Thoracic aorta (tissue), 2 donors: Measurements from ENCODE around the gene LCK. TPM values are rescaled to one million over a fixed set of nuclear protein-coding genes. Genes with fewer than 3 reads are reported as not detected.

ENCODE experiments used
- ATAC-seq: fragments of 150-250 bp; one replicate; pipeline ENCODE4 v1.8.0; 2017; ENCODE audit warnings: low read depth; ENCODE audit not compliant: insufficient number of reproducible peaks, low FRiP score
- DNase-seq: peaks from one replicate; pipeline ENCODE4 v3.0.0-alpha.2; 2020; ENCODE audit warnings: low spot score
- H3K27ac ChIP-seq, 2 donors: fragments of 200-600 bp; sonication (generic); 1 replicate in 1 of 2; 2 replicates in 1 of 2; pipeline ENCODE4 v1.5.1; 2016; ENCODE audit warnings: mild to moderate bottlenecking in 2 of 2, moderate library complexity in 2 of 2
- H3K27me3 ChIP-seq: fragments of 200-600 bp; sonication (generic); replicated peaks from 2 replicates; pipeline ENCODE4 v1.6.0; 2016; ENCODE audit warnings: mild to moderate bottlenecking; ENCODE audit not compliant: insufficient read depth
- H3K36me3 ChIP-seq: fragments of 200-600 bp; sonication (generic); one replicate; pipeline ENCODE4 v1.5.1; 2016
- H3K4me1 ChIP-seq, 2 donors: fragments of 200-600 bp; sonication (generic); 1 replicate in 1 of 2; 2 replicates in 1 of 2; pipeline versions ENCODE4 v1.5.1 to v1.6.0; 2016; ENCODE audit warnings: low read depth in 2 of 2, mild to moderate bottlenecking in 1 of 2; ENCODE audit not compliant: control insufficient read depth in 1 of 2
- H3K4me3 ChIP-seq: fragments of 200-600 bp; sonication (generic); 2 replicates; pipeline ENCODE4 v1.5.1; 2016; ENCODE audit warnings: mild to moderate bottlenecking
- H3K9me3 ChIP-seq: fragments of 200-600 bp; sonication (generic); 2 replicates; pipeline ENCODE4 v1.5.1; 2016
- total RNA-seq, 2 donors: library from RNA; depleted of rRNA; stranded (reverse); fragments of >200 nt; gene quantifications; one replicate each; pipeline versions ENCODE4 v1.1.0 to v1.2.3, GENCODE V29; 2016
- TF ChIP-seq, protein P1 (sequence below): fragments of 200-600 bp; sonication (generic); IDR thresholded peaks from one replicate; pipeline ENCODE4 v1.5.1; 2019; ENCODE audit warnings: antibody characterized with exemption

LCK gene
- 10 to 100 TPM in 1 of 2 donors, 1 to 10 TPM in 1; 4.1 to 10.5 TPM for total RNA-seq

- peak within 1 kb of the TSS; percentile 30 for H3K4me3 ChIP-seq
- TF ChIP-seq, protein P1, sequence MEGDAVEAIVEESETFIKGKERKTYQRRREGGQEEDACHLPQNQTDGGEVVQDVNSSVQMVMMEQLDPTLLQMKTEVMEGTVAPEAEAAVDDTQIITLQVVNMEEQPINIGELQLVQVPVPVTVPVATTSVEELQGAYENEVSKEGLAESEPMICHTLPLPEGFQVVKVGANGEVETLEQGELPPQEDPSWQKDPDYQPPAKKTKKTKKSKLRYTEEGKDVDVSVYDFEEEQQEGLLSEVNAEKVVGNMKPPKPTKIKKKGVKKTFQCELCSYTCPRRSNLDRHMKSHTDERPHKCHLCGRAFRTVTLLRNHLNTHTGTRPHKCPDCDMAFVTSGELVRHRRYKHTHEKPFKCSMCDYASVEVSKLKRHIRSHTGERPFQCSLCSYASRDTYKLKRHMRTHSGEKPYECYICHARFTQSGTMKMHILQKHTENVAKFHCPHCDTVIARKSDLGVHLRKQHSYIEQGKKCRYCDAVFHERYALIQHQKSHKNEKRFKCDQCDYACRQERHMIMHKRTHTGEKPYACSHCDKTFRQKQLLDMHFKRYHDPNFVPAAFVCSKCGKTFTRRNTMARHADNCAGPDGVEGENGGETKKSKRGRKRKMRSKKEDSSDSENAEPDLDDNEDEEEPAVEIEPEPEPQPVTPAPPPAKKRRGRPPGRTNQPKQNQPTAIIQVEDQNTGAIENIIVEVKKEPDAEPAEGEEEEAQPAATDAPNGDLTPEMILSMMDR, result no peak
- no peaks in the 10 kb centered on the region for H3K27me3 ChIP-seq
- peaks cover 6 to 20% of the 10 kb centered on the region in 2 donors for H3K4me1 ChIP-seq
- ATAC-seq, result no peak
- H3K27ac ChIP-seq, result no peak within 1 kb of the TSS
- H3K36me3 ChIP-seq, result no peaks in the 10 kb centered on the region
- no peaks in the 10 kb centered on the region for H3K9me3 ChIP-seq
- DNase-seq, result no peak
Observed at GRCh38 chr1:32250893-32251716, at the start of gene LCK. Gene LCK (plus strand): TSS chr1:32251265. CDS start chr1:32274330, 23,065 bp downstream.

GRCh38 chr1:32204943-32205361 lies 46.1 kb upstream of the LCK start:
- TF ChIP-seq, protein P1, result no peak
- no peaks in the 10 kb centered on the region for H3K9me3 ChIP-seq
- no peak for DNase-seq
- no peak overlapping the region for H3K27ac ChIP-seq
- peaks cover 15 to 28% of the 10 kb centered on the region in 2 donors for H3K4me1 ChIP-seq
- H3K4me3 ChIP-seq, result peak overlapping the region; percentile 75
- H3K27me3 ChIP-seq, result no peaks in the 10 kb centered on the region
- H3K36me3 ChIP-seq, result no peaks in the 10 kb centered on the region
- ATAC-seq, result no peak

DNA sequence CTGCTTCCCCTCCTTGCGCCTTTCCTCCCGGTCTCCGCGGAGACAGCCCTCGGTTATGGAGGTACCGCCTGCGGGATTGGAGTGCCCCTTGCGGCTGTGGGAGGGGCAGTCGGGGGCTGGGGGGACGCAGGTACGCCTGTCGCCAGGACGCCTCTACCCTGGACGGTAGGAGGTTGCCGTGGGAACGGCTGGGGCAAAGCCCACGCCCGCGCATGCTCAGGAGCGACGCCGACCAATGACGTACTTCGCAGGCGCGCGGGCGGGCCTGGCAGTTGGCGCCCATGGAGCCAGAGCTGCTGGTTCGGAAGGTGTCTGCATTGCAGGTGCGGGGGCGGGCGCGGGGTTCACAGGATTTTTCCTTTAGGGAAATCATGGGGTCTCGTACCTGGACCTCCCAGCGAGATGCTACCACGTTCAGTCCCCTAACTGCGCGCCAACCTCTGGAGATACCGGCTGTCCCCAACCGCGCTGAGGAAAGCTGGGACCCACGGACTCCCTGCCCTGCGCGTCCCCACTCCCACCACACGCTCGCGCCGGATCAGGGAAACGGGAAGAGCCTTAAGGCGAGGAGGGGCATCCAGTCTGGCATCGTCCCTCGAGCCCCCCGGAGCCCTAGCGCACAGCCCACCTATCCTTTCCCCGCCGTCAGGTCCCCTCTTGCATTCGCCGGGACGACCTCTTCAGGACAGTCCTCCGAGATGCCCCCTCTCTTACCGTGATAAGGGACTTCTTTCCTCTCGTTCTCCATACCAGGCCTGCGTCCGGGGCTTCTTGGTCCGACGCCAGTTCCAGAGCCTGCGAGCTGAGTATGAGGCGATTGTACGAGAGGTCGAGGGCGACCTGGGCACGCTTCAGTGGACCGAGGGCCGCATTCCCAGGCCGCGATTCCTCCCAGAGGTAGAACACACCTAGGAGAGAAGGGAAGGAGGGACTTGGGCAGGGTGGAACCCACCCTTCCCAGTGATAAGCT lies 45.4 kb upstream of the LCK start, which contains the start of gene IQCC:
TSS of gene IQCC (plus strand) at position 271 of the 970 bp plus-strand sequence. CDS start at position 282, 11 bp downstream.
- ATAC-seq (no peak), DNase-seq (peak; percentile 28)
- H3K27me3 ChIP-seq, result no peaks in the 10 kb centered on the region
- H3K27ac ChIP-seq, result no peak within 1 kb of the TSS
- peak within 1 kb of the TSS; percentile 75 for H3K4me3 ChIP-seq
- H3K36me3 ChIP-seq, result no peaks in the 10 kb centered on the region
- H3K9me3 ChIP-seq, result no peaks in the 10 kb centered on the region
- TF ChIP-seq, protein P1, result no peak
- H3K4me1 ChIP-seq, result peaks cover 14 to 25% of the 10 kb centered on the region in 2 donors

GRCh38 chr1:32208469-32208868 lies 42.6 kb upstream of the LCK start:
- peaks cover 5 to 14% of the 10 kb centered on the region in 2 donors for H3K4me1 ChIP-seq
- TF ChIP-seq, protein P1, result no peak
- no peaks in the 10 kb centered on the region for H3K27me3 ChIP-seq
- no peak overlapping the region for H3K4me3 ChIP-seq
- ATAC-seq (no peak), DNase-seq (no peak)
- H3K36me3 ChIP-seq, result no peaks in the 10 kb centered on the region
- no peak overlapping the region for H3K27ac ChIP-seq
- H3K9me3 ChIP-seq, result no peaks in the 10 kb centered on the region
